ACC112 (cell line): Measurements from ENCODE around the gene TXNDC2.
"Not testable (repeated sequence)": the region's sequence is repeated elsewhere in the genome, so short reads cannot be mapped to it uniquely, and the experiment has no call there.

Experiments used
- H2AFZ ChIP-seq: fragments of 200-600 bp; sonication (generic); one replicate; pipeline ENCODE4 v1.6.0; 2017; ENCODE audit warnings: antibody characterized with exemption, low read length; ENCODE audit not compliant: unreplicated experiment
- H3K27ac ChIP-seq: fragments of 200-600 bp; sonication (generic); 2 replicates; pipeline ENCODE4 v1.5.1; 2014; ENCODE audit warnings: low read depth, mild to moderate bottlenecking, antibody characterized with exemption, low read length, moderate library complexity
- H3K27me3 ChIP-seq: fragments of 200-600 bp; sonication (generic); 2 replicates; pipeline ENCODE4 v1.6.1; 2014; ENCODE audit warnings: mild to moderate bottlenecking, antibody characterized with exemption, low read length, moderate library complexity, mixed read lengths; ENCODE audit not compliant: insufficient read depth
- H3K36me3 ChIP-seq: fragments of 200-600 bp; sonication (generic); 2 replicates; pipeline ENCODE4 v1.6.1; 2016; ENCODE audit warnings: mild to moderate bottlenecking, antibody characterized with exemption, low read length, moderate library complexity, mixed read lengths; ENCODE audit not compliant: insufficient read depth
- H3K4me1 ChIP-seq: fragments of 200-600 bp; sonication (generic); one replicate; pipeline ENCODE4 v1.6.1; 2016; ENCODE audit warnings: low read length, mixed read lengths; ENCODE audit not compliant: insufficient read depth, unreplicated experiment, control insufficient read depth
- H3K4me3 ChIP-seq: fragments of 200-600 bp; sonication (generic); 2 replicates; pipeline ENCODE4 v1.5.1; 2014; ENCODE audit warnings: mild to moderate bottlenecking, low read depth, low read length
- H3K79me2 ChIP-seq: fragments of 200-600 bp; sonication (generic); one replicate; pipeline ENCODE4 v1.6.0; 2016; ENCODE audit warnings: low read length; ENCODE audit not compliant: control insufficient read depth, unreplicated experiment, insufficient read depth

TXNDC2 gene

DNA sequence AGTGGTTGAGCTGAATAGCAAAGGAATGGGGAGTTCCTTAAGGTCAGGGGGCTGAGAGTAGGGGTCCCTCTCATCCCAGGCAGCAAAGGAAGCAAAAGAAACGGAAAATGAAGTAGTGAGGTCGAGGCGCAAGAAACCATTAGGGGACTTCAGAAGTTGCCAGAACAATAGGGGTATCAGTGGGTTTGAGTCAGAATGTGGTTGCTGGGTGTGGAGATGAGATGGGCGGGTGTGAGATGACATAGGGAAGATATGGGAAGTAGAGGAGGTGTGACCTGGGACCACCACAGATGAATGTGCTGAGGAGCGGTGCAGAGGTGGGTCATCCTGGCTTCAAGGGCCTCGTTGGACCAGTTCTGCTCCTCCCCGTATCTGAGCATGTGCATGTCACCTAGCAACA is 14.9 kb downstream of the TXNDC2 start:
- peaks cover 10% of the 10 kb centered on the region for H3K4me1 ChIP-seq
- H3K27me3 ChIP-seq, result no peaks in the 10 kb centered on the region
- no peaks in the 10 kb centered on the region for H3K79me2 ChIP-seq
- no peak overlapping the region for H3K27ac ChIP-seq
- H2AFZ ChIP-seq, result no peak overlapping the region
- H3K4me3 ChIP-seq, result no peak overlapping the region
- no peaks in the 10 kb centered on the region for H3K36me3 ChIP-seq

GRCh38 chr18:9901377-9901776 is 15.6 kb downstream of the TXNDC2 start:
- no peaks in the 10 kb centered on the region for H3K79me2 ChIP-seq
- H3K27me3 ChIP-seq, result no peaks in the 10 kb centered on the region
- no peak overlapping the region for H2AFZ ChIP-seq
- no peak overlapping the region for H3K27ac ChIP-seq
- H3K4me3 ChIP-seq, result no peak overlapping the region
- no peaks in the 10 kb centered on the region for H3K36me3 ChIP-seq
- peaks cover 10% of the 10 kb centered on the region for H3K4me1 ChIP-seq

GRCh38 chr18:9902264-9902663 is 16.5 kb downstream of the TXNDC2 start:
- peaks cover 10% of the 10 kb centered on the region for H3K4me1 ChIP-seq

GRCh38 chr18:9902832-9903231 is 17.1 kb downstream of the TXNDC2 start:
- H3K4me1 ChIP-seq, result peaks cover 10% of the 10 kb centered on the region
- no peaks in the 10 kb centered on the region for H3K27me3 ChIP-seq
- no peaks in the 10 kb centered on the region for H3K36me3 ChIP-seq
- H3K79me2 ChIP-seq, result no peaks in the 10 kb centered on the region
- no peak overlapping the region for H3K27ac ChIP-seq
- H2AFZ ChIP-seq, result no peak overlapping the region
- no peak overlapping the region for H3K4me3 ChIP-seq

More at GRCh38 chr18:9902264-9902663, 16.5 kb downstream of the TXNDC2 start:
- H3K4me3 ChIP-seq, H3K27ac ChIP-seq, H3K36me3 ChIP-seq, H3K27me3 ChIP-seq, H2AFZ ChIP-seq, H3K79me2 ChIP-seq: not testable (repeated sequence)

DNA sequence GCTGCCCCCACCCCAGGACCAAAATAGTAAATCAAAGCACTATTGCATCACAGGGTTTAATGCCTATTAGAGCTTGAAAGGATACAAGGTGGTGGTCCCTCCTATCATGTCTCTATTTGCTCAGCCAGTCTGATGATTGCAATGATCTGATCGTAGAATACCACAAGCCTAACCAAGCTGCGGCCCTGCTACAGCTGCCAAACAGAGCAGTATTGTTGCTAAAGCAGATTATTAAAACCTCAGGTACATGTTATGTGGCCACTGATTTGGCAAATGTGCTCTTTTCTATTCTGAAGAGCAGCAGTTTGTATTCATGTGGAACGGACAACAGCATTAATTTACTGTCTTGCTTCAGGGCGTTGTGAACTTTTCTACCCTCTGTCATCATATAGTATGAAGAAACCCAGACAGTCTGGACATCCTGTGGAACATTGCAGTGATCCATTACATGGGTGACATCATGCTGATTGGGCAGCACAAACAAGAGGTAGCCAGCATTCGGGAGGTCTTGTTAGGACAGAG is 19.7 kb downstream of the TXNDC2 start:
- H3K27me3 ChIP-seq, result no peaks in the 10 kb centered on the region
- no peaks in the 10 kb centered on the region for H3K36me3 ChIP-seq
- no peak overlapping the region for H3K27ac ChIP-seq
- no peaks in the 10 kb centered on the region for H3K4me1 ChIP-seq
- no peaks in the 10 kb centered on the region for H3K79me2 ChIP-seq
- H3K4me3 ChIP-seq, result no peak overlapping the region
- no peak overlapping the region for H2AFZ ChIP-seq

- H3K27me3 ChIP-seq, result no peaks in the 10 kb centered on the region
- H3K27ac ChIP-seq, result no peak overlapping the region
- H2AFZ ChIP-seq, result no peak overlapping the region
- H3K36me3 ChIP-seq, result no peaks in the 10 kb centered on the region
- H3K4me3 ChIP-seq, result no peak overlapping the region
- no peaks in the 10 kb centered on the region for H3K79me2 ChIP-seq
- H3K4me1 ChIP-seq, result no peaks in the 10 kb centered on the region
Observed at GRCh38 chr18:9906481-9906880, 20.7 kb downstream of the TXNDC2 start.

DNA sequence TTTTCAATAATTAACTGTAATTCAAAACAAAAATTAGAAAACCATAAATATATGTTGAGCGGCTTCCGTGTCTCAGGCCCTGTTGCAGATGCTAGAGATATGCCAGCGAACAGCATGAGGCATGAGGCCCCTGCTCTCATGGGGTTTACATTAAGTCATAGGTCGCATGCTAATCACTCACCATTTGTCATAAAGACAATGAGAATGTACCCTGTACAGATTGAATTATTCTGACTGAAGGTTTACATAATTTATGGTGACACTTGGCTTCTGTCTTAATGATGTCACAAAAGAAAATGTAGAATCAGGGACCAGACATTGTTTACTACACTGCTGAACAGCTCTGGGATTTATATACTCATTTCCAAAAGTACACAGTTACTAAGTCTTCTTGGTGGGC is 22.1 kb downstream of the TXNDC2 start:
- Histone ChIP-seq H3K79me2 (no peaks in the 10 kb centered on the region), H2AFZ (no peak overlapping the region), H3K36me3 (no peaks in the 10 kb centered on the region), H3K4me1 (no peaks in the 10 kb centered on the region), H3K27me3 (no peaks in the 10 kb centered on the region), H3K4me3 (no peak overlapping the region), H3K27ac (no peak overlapping the region)

GRCh38 chr18:9910071-9910470 is 24.3 kb downstream of the TXNDC2 start:
- peaks cover 10% of the 10 kb centered on the region for H3K79me2 ChIP-seq
- H3K27me3 ChIP-seq, result no peaks in the 10 kb centered on the region
- no peaks in the 10 kb centered on the region for H3K36me3 ChIP-seq
- H3K4me1 ChIP-seq, result no peaks in the 10 kb centered on the region
- no peak overlapping the region for H3K27ac ChIP-seq
- H2AFZ ChIP-seq, result no peak overlapping the region
- H3K4me3 ChIP-seq, result no peak overlapping the region

DNA sequence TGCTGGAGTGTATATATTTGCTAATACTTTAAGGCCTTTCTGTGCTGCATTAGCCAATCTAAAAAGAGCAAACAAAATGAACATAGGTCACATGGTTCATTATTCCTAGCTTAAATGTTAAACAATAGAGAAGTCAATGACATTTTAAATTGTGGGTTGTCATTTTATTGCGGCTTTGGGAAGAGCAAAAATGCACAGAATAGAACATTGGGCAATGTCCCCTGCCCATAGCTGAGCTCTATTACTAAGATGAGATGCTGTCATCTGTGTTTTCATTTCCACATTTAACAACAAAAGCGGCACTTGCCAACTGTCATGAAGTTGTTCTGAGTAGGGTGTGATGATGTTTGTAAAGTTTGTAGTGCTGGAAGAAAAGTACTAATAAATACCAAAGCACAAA is 24.9 kb downstream of the TXNDC2 start:
- H3K36me3 ChIP-seq, result no peaks in the 10 kb centered on the region

GRCh38 chr18:9911226-9911625 is 25.5 kb downstream of the TXNDC2 start:
- H3K4me3 ChIP-seq, result no peak overlapping the region
- H3K4me1 ChIP-seq, result peaks cover 4% of the 10 kb centered on the region
- H3K27me3 ChIP-seq, result no peaks in the 10 kb centered on the region
- H2AFZ ChIP-seq, result no peak overlapping the region
- H3K27ac ChIP-seq, result no peak overlapping the region
- peaks cover 21% of the 10 kb centered on the region for H3K79me2 ChIP-seq
- H3K36me3 ChIP-seq, result no peaks in the 10 kb centered on the region

More for the DNA sequence above, 24.9 kb downstream of the TXNDC2 start:
- Histone ChIP-seq H3K27me3 (no peaks in the 10 kb centered on the region), H3K4me1 (no peaks in the 10 kb centered on the region), H3K4me3 (no peak overlapping the region), H3K79me2 (peaks cover 16% of the 10 kb centered on the region), H2AFZ (no peak overlapping the region), H3K27ac (no peak overlapping the region)

DNA sequence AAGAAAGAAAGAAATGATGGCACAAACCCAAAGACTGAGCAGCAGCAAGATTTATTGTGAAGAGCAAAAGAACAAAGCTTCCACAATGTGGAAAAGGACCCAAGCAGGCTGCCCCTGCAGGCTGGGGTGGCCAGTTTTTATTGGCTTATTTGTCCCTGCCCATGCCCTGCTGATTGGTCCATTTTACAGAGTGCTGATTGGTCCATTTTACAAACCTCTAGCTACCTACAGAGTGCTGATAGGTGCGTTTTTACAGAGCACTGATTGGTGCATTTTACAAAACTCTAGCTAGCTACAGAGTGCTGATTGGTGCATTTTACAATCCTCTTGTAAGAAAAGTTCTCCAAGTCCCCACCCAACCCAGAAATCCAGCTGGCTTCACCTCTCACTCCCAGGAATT is 26.5 kb downstream of the TXNDC2 start:
- H3K4me3 ChIP-seq, H3K27ac ChIP-seq, H3K27me3 ChIP-seq, H2AFZ ChIP-seq, H3K36me3 ChIP-seq: not testable (repeated sequence)
- peaks cover 32% of the 10 kb centered on the region for H3K79me2 ChIP-seq
- peaks cover 12% of the 10 kb centered on the region for H3K4me1 ChIP-seq
